ENCODE data around the gene SPATA21.
"Not testable (repeated sequence)": the region's sequence is repeated elsewhere in the genome, so short reads cannot be mapped to it uniquely, and the experiment has no call there.

The SPATA21 gene, protein sequence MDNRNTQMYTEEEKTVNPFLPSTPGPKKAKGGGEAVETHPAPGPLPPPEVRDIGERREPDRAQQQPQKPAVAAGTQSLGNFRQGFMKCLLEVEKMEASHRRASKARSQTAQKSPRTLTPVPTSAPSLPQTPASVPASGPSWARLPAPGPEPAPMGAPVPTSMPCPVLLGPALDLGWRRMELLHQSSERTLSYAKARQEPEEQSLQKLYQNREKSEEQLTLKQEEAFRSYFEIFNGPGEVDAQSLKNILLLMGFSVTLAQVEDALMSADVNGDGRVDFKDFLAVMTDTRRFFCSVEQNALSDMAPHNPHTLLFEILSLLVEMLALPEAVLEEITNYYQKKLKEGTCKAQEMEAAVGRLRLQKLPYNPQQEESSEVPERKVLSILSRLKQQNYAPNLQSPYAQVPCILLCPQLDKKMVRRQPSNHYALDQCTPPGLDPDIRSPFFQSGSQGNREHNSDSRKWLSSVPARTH

DNA sequence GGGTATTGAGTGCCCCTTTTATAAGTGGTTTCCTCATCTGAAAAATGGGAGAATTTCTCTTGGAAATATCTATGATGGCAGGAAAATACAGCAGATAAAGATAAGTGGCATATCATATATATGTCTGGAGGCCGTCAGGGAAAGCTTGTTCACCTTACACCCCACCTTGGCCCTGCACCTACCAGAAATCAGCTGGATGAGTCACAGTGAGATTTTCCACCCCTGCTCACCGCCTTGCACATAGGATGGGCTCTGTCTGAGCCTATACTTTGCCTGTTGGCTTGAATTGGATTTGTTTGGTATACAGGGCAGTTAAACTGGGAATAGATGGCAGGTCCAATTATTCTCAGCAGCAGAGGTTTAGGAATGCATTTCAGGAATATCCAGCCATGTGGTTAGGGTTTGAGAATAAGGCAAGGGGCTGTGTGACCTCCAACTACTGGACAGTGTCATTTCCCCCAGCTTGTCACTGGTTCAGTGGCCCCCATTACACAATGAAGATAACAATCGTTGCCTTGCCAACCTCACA lies at the start of gene SPATA21:
Gene SPATA21, minus strand, starts transcription at position 479 of the 529 bp plus-strand sequence. CDS start 6,053 bp downstream, outside the sequence.
- no peak for DNase-seq (ENCODE audit: low read depth in 1 of 2, low spot score in 1 of 2)

DNA sequence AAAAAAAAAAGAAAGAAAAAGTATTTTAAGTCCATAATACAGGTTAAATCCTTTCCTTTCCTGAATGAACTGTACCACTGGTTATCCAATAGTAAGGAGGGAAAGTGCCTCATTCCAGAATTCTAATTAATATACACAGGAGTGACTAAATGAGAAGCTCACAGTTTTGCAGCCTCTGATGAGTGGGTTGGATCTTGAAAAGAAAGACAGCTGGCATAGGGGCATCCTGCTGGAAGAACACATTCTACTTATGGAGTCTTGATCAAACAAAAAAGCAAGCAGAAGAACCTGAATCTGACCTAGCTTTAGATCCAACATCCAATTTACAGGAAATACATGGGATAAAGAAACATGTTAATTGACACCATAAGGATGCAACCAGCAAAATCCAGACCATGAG lies 49.8 kb upstream of the SPATA21 start:
- DNase-seq (ENCODE audit: low read depth in 1 of 2, low spot score in 1 of 2): not testable (repeated sequence)

DNA sequence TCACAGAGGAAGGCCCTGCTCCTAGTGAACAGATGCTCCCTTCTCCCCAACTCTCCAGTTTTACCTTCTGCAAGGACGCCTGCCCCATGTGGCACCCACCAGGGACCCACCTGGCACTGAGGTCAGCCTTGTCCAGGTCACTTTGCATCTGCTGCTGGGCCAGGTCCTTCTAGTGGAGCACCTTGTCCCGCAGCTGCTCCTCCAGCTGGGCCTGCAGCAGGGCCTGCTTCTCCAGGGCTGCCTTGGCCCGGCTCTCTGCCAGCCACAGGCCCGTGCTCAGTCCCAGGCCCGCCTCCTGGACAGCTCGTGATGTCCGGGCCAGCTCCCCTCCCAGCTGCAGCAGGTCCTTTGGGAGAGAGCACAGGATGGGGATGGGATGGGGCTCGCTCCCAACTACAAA lies 49.1 kb upstream of the SPATA21 start:
- not testable (repeated sequence) for DNase-seq (ENCODE audit: low read depth in 1 of 2, low spot score in 1 of 2)

DNA sequence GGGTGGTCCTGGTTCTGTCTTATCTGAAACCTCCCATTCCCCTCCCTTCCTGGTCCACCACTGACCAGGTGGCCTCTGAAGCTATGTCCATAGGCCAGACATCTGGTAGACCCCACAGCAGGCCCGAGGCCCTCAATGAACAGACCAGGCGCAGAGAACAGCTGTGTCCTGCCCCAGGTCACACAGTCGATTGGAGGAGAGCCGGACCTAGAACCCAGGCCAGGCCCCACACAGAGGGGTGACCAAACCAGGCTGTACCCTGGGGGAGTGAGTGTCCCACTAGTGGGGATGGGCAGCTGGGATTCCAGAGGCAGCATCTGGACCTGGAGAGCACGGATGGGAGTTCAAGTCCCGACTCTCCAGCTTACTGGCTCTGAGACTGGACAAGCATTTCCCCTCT lies 47.7 kb upstream of the SPATA21 start:
- no peak for DNase-seq (ENCODE audit: low read depth in 1 of 2, low spot score in 1 of 2)

DNA sequence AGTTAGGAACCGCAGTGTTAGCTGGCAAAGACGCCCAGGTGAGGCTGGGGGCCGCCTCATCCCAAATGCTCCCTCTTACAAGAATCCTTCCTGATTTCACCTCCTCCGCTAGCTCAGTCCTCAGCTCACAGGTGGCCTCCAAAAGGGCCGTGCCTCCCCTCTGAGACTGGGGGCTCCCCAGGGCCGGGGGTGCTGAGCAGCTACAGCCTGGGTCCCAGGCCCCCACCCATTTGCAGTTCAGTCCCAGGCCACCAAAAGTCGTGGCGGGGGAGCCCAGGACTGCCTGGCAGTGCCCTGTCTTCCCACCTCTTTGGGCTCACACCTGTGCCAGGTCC lies 47.2 kb upstream of the SPATA21 start:
- DNase-seq (ENCODE audit: low read depth in 1 of 2, low spot score in 1 of 2): no peak

DNA sequence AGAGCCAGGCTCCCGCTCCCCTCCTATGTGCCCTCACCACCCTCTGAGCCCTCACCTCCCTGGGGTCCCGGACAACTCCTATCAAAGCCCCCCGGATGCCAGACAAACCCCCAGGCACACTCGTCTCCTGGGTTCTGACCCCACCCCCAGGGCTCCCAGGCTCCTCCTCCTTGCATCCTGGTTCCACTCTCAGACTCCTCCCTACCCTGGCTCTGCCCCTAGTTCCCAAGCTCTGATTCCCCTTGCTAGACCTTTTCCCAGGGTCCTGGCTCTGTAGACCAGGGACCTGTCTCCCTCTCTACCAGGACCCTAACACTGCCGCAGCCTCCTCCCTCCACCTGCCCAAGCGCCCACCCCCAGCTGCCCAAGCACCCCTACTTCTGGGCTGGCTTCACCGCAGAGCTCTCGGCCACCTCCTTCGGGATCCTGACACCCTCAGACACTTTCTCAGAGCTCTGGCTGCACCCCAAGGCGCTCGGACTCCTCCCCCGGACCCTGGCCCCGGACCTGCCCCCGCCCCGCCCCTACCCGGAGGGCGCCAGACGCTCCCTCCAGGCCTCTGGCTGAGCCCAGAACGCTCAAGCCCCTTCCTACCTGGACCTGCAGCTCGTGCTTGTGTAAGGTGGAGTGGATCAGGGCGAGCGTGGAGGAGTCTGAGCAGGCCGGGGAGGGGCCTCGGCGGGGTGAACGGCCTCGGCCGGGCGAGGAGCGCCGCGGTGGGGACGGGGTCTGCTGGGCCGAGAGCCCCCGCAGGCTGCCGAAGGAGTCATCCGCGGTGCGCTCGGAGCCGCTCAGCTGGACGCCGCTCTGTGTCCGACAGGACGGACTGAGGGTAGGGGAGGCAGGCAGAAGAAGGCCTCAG lies 46.6 kb upstream of the SPATA21 start:
- not testable (repeated sequence) for DNase-seq (ENCODE audit: low read depth in 1 of 2, low spot score in 1 of 2)

DNA sequence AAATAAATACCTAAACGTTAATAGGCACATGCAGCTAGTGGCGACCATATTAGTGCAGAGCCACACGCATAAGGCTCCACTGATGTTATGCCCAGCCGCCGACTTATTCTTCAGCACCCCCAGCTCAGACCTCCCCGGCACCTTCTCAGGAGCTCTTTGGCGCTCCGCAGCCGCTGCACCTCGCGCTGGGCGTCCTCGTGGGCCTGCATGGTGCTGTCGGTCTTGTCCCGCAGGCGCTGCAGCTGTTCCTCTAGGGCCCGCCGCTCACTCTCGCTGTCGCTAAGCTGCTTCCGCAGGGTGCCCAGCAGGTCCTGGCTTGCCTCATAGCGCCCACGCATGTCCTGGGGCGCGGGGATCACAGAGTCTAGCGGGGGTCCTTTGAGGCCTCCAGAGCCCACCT lies 45.9 kb upstream of the SPATA21 start:
- not testable (repeated sequence) for DNase-seq (ENCODE audit: low read depth in 1 of 2, low spot score in 1 of 2)

DNA sequence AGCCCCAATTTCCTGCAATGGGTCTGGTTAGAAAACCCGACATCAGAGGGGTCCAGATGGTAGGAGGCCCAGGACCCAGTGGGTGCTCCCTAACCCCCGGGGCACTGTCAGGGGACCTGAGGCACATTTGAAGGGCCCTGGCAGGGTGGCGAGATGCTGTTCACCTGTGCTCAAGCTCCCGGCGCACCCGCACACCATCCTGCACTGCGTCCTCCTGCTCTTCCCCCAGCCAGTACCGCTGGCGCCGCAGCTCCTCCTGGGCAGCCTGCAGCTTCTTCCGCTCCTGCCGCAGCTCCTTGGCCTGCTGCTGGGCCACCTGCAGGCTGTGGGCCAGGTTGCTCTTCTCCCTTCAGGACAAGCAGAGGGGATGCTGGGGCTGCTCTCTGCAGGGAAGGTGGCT lies 40.9 kb upstream of the SPATA21 start:
- DNase-seq (ENCODE audit: low read depth in 1 of 2, low spot score in 1 of 2): no peak

DNA sequence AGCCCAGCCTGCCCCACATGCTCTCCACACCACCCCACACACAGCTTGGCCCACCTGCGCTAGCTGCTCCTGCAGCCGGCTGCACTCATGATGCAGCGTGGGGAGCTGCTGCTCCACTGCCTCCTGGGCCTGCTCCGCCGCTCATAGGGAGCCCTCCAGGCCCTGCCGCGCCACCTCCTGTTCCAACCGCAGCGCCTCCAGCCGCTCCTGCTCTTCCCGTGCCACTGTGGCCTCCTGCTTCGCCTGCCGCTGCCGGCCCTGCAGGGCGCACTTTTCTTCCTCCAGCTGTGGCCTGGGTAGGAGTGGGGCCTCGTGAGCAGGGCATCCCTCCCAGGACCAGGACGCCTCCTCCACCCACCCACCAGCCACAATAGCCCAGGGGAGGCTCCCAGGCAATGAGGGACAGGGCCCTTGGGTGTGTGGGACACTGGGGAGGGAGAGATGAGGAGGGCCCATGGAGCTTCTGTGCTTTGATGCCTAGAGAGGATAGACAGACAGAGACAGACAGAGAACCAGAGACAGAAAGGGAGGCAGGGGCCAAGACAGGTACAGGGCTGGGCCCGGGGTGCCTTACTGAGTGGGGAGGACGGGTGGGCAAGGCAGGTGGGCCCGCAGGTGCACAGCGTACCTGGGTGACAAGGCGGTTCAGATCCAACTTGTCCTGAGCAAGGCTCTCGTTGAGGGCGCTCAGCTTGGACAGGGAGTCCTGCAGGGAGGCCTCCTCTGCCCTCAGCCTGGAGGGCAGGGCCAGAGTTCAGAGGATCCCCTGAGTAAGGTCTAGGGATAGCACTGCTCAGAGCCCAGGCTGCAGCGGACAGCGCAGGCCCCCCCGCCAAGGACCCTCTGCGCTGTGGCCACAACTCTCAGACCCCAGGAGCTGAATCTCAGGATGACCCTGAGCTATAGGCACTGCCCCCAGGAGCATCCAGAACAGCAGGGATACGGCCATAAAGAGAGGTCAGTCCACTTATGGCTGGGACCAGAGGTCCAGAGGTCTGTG lies 38.8 kb upstream of the SPATA21 start:
- not testable (repeated sequence) for DNase-seq (ENCODE audit: low read depth in 1 of 2, low spot score in 1 of 2)

DNA sequence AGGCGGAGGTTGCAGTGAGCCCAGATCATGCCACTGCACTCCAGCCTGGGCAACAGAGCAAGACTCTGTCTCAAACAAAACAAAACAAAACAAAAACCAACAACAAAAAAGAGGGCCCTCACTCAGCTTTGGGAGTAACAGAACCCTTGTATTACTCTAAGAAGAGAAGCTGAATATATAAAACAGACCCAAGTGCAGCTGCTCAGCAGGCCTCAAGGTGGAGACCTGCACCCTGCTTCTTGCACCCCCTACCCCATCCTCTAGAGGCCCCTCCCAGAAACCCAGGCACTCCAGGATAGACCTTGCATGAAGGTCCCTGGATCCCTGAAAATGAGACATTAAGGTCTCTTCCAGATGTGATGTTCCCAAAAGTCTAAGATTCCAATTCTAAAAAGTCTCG lies 37.7 kb upstream of the SPATA21 start:
- not testable (repeated sequence) for DNase-seq (ENCODE audit: low read depth in 1 of 2, low spot score in 1 of 2)

DNA sequence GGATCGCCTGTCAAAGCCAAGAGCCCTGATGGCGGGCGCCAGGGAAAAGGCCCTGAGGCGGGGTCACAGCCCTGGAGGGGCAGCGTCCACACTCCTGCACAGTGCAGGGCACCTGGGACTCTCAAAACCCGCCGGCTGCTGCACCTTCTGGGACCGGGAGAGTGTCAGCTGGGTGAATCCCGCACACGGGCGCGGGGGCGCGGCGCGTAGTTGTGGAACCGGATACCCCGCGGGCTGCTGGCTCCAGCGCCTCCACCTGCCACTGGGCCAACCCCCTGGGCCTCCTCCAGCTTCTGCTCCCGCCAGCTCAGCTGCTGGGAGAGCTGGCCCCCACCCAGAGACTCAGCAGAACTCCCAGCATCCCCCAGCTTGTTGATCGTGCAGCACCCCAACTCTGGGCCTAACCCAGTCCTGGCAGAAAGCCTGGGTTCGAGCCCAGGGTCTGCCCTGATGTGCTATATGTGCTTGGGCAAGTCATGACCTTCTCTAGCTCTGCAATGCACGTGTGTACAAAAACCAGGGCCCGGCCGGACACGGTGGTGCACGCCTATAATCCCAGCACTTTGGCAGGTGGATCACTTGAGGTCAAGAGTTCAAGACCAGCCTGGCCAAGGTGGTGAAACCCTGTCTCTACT lies 37.1 kb upstream of the SPATA21 start:
- no peak for DNase-seq (ENCODE audit: low read depth in 1 of 2, low spot score in 1 of 2)

DNA sequence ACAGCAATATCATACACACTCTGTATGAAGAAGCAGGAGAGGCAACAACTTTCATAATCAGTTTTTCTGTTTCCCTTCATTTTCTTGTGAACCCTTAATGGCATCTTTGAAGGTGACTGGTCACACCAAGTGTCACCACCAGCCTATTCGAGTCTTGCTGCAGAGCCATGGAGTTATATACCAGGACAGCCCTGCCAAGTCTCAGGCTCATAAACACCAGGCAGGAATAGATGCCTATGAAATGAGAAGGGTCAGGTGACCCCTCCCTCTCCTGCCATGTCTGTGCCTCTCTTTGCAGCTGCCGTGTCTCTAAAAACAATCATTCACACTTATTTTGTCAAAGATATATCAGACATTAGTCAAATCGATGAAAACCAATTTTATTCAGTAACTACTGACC lies 31.3 kb upstream of the SPATA21 start:
- no peak for DNase-seq (ENCODE audit: low read depth in 1 of 2, low spot score in 1 of 2)

DNA sequence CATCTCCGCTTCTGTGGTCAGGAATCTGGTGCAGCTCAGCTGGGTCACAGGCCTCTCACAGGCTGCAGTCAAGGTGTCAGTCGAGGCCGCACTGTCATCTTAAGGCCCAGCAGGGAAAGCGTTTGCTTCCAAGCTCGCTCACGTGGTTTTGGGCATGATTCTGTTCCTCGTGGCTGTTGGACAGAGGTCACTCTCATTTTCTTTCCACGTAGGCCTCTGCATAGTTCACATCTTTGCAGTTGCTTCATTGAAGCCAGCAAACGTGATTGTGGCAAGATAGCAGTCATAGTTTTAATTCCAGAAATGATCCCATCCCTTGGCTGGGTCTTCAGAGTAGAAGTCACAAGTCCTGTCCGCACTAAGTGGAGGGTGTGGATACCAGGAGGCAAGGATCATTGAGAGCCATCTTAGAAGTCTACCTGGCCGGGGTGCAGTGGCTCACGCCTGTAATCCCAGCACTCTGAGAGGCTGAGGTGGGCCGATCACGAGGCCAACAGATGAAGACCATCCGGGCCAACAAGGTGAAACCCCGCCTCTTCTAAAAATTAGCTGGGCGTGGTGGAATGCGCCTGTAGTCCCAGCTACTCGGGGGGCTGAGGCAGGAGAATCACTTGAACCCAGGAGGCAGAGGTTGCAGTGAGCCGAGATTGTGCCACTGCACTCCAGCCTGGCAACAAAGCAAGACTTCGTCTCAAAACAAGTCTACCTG lies 27.8 kb upstream of the SPATA21 start:
- no peak for DNase-seq (ENCODE audit: low read depth in 1 of 2, low spot score in 1 of 2)

DNA sequence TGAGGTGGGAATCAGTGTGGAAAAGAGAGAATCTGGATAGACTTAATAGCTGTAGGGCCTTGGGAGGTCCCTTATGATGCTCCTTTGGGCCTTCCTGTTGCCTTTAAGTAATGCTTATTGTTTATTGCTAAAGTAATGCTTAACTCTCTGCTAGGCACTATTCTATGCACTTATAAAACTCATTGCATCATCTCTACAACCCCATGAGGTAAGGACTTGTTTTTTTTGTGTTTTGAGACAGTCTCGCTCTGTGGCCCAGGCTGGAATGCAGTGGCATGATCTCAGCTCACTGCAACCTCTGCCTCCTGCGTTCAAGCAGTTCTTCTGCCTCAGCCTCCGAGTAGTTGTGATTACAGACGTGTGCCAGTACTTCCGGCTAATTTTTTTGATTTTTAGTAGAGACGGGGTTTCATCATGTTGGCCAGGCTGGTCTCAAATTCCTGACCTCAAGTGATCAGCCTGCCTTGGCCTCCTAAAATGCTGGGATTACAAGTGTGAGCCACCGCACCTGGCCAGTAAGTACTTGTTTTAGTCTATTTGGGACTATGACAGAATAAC lies 25.6 kb upstream of the SPATA21 start:
- DNase-seq (ENCODE audit: low read depth in 1 of 2, low spot score in 1 of 2): no peak

DNA sequence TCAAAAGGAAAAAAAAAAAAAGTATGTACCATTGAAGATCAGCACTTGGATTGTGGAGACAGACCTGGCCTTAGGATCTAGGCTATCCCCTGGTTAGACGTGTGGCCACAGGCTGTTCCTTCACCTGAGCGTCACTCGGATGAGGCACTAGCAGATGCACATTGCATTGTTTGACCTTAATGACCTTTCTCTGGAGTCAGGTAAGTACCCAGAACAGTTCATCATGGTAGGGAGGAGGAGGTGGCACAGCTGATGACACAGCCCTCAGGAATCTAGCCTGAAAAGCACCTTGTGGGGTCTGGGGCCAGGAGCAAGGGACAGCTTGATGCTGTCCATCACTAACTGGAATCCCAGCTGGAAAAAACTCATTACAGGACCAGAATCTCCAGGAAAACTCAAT lies 24.5 kb upstream of the SPATA21 start:
- DNase-seq (ENCODE audit: low read depth in 1 of 2, low spot score in 1 of 2): no peak

DNA sequence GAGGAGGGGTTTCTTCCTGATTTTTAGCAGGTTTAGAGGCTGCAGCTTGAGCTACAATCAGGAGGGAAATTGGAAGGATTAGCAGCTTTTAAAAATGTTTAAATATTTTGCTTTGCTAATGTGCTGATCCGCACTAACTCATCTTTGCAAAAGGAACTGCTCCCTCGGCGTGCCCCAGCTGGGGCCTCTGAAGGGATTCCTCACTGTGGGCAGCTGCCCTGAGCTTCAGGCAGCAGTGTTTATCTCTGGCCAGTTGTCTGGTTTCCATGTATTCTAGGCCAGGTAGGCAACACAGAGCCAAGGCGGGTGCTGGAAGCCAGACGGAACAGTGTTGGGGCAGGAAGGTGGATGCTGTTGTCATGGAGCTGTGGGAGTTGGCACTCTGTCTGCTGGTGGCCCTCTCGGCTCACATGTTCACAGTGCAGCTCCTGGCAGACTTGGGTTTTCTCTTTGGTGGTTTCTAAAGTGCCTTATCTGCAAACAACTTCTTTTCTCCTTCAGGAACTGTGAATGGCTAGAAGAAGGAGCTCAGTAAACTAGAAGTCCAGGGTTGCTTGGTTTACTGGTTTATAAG lies 22.2 kb upstream of the SPATA21 start:
- DNase-seq (ENCODE audit: low read depth in 1 of 2, low spot score in 1 of 2): no peak

DNA sequence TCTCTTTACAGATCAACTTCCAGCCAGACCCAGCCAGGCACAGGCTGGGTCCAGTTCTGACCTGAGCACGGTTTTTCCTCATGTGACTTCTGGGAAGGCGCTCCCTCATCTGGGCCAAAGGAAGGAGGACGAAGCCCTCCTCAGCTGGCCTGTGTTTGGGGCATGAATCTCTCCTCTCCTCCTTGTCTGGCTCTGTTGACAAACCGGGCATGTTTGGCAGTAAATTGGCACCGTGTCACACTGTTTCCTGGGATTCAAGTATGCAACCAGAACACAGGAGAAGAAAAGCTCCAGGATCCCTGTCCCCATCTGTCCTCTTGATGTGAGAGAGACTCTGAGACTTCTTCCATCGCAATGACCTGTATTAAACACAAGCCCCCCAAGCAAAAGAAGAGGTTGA lies 21.6 kb upstream of the SPATA21 start:
- DNase-seq (ENCODE audit: low read depth in 1 of 2, low spot score in 1 of 2): no peak

DNA sequence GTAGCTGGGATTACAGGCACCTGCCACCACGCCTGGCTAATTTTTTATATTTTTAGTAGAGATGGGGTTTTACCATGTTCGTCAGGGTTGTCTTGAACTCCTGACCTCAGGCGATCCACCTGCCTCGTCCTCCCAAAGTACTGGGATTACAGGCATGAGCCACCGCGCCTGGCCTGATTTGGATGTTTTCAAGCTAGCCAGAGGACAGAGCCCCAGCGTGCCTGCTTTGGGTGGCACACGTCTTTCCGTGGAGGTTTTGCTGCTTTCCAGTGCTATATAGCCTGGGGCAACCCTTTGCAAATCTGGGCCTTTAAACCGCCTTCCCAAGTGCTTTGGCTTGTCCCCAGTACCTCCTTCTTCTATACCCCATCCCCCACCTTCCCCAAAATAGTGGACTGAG lies 18.9 kb upstream of the SPATA21 start:
- DNase-seq (ENCODE audit: low read depth in 1 of 2, low spot score in 1 of 2): not testable (repeated sequence)

DNA sequence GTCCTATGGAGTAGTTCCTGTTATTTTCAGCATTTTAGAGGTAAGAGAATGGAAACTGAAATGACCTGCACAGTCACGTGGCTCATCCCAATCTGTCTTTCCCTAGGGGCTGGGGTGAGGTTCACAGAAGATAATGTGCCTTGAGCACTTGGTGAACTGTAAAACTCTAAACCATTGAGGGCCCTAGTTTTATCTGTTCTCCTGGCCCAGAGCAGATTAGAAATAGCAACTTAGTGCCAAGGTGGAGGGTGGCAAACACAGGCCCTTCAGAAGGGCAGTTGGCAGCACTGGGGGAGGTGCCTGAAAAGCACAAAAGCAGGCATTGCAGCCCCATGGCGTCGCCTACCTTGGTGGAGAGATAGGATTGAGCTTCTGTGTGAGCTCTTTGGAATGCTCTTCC lies 17.7 kb upstream of the SPATA21 start:
- DNase-seq (ENCODE audit: low read depth in 1 of 2, low spot score in 1 of 2): not testable (repeated sequence)

All from stimulated activated CD4-positive, alpha-beta T cell treated with anti-CD3 and anti-CD28 coated beads, Interleukin-15, amount 100 ng/mL, for 1 hour (primary cell).